HepG2 (cell line): ENCODE measurements around the gene DNAAF8. TPM values are rescaled to one million over a fixed set of nuclear protein-coding genes. Genes with fewer than 3 reads are reported as not detected.
A peak's percentile ranks its signal among the peaks of the same experiment; 100 is the strongest.

Source experiments
- AKAP8 ChIP-seq: sonication (generic); formaldehyde crosslinking; IDR thresholded peaks from 2 replicates; pipeline ENCODE4 v1.5.1; 2020; ENCODE audit warnings: mild to moderate bottlenecking, missing genetic modification reagents
- CHD4 ChIP-seq: fragments of 200-600 bp; sonication (generic); IDR thresholded peaks from 2 replicates; pipeline ENCODE4 v1.7.0; 2017; ENCODE audit warnings: mild to moderate bottlenecking, low read length, borderline replicate concordance
- FIP1L1 ChIP-seq: fragments of 200-400 bp; formaldehyde crosslinking; IDR thresholded peaks from 2 replicates; pipeline ENCODE4 v1.6.1; 2018; ENCODE audit warnings: low read depth, mild to moderate bottlenecking, low read length, moderate library complexity, borderline replicate concordance; ENCODE audit not compliant: insufficient read depth
- KDM6A ChIP-seq: IDR thresholded peaks from 2 replicates; pipeline ENCODE4 v1.6.1; 2016; ENCODE audit warnings: low read depth
- LCORL ChIP-seq, 2 experiments: fragments of 450-650 bp in 1 of 2; sonication (generic) in 1 of 2; formaldehyde crosslinking in 1 of 2; IDR thresholded peaks; 2 replicates each; pipeline versions ENCODE4 v1.5.0 to v1.6.1; 2017 to 2020; ENCODE audit warnings: antibody characterized with exemption in 1 of 2, missing genetic modification reagents in 1 of 2
- PHB2 ChIP-seq: fragments of 450-650 bp; IDR thresholded peaks from 2 replicates; pipeline ENCODE4 v1.6.1; 2018; ENCODE audit not compliant: partially characterized antibody
- PHF8 ChIP-seq: sonication (generic); formaldehyde crosslinking; IDR thresholded peaks from 2 replicates; pipeline ENCODE4 v1.5.0; 2020; ENCODE audit warnings: missing genetic modification reagents
- REST ChIP-seq, 2 experiments: IDR thresholded peaks; 2 replicates each; pipeline ENCODE4 v1.6.1; 2011 to 2012; ENCODE audit warnings: low read length in 2 of 2, borderline replicate concordance in 1 of 2, low read depth in 1 of 2, mild to moderate bottlenecking in 1 of 2, moderate library complexity in 1 of 2
- SKI ChIP-seq: fragments of 450-650 bp; IDR thresholded peaks from one replicate; pipeline ENCODE4 v1.6.1; 2018; ENCODE audit warnings: mild to moderate bottlenecking; ENCODE audit not compliant: partially characterized antibody
- SP4 ChIP-seq: sonication (generic); formaldehyde crosslinking; IDR thresholded peaks from 2 replicates; pipeline ENCODE4 v1.8.1; 2023; ENCODE audit warnings: mild to moderate bottlenecking, missing genetic modification reagents
- TBX2 ChIP-seq: sonication (generic); formaldehyde crosslinking; IDR thresholded peaks from 2 replicates; pipeline ENCODE4 v1.5.0; 2020; ENCODE audit warnings: missing genetic modification reagents, mild to moderate bottlenecking, borderline replicate concordance
- ZNF10 ChIP-seq: sonication (generic); formaldehyde crosslinking; IDR thresholded peaks from 2 replicates; pipeline ENCODE4 v1.4.0; 2020; ENCODE audit warnings: mild to moderate bottlenecking, low read depth, missing genetic modification reagents, borderline replicate concordance
- ZNF101 ChIP-seq: sonication (generic); formaldehyde crosslinking; IDR thresholded peaks from 2 replicates; pipeline ENCODE4 v1.4.0; 2020; ENCODE audit warnings: mild to moderate bottlenecking, low read depth, missing genetic modification reagents, borderline replicate concordance
- ZNF124 ChIP-seq: sonication (generic); formaldehyde crosslinking; IDR thresholded peaks from 2 replicates; pipeline ENCODE4 v1.4.0; 2020; ENCODE audit warnings: missing genetic modification reagents
- ZNF3 ChIP-seq: IDR thresholded peaks from 2 replicates; pipeline ENCODE4 v1.7.0; 2017; ENCODE audit warnings: inconsistent platforms
- ZNF317 ChIP-seq: sonication (generic); formaldehyde crosslinking; IDR thresholded peaks from 2 replicates; pipeline ENCODE4 v1.5.0; 2020; ENCODE audit warnings: mild to moderate bottlenecking, missing genetic modification reagents
- ZNF557 ChIP-seq: sonication (generic); formaldehyde crosslinking; IDR thresholded peaks from 2 replicates; pipeline ENCODE4 v1.4.0; 2020; ENCODE audit warnings: missing genetic modification reagents
- ZNF558 ChIP-seq: sonication (generic); formaldehyde crosslinking; IDR thresholded peaks from 2 replicates; pipeline ENCODE4 v1.9.0; 2022; ENCODE audit warnings: mild to moderate bottlenecking, missing genetic modification reagents, borderline replicate concordance
- ZNF562 ChIP-seq: sonication (generic); formaldehyde crosslinking; IDR thresholded peaks from 2 replicates; pipeline ENCODE4 v1.8.0; 2022; ENCODE audit warnings: missing genetic modification reagents, borderline replicate concordance
- ZNF615 ChIP-seq: sonication (generic); formaldehyde crosslinking; IDR thresholded peaks from 2 replicates; pipeline ENCODE4 v1.5.0; 2020; ENCODE audit warnings: mild to moderate bottlenecking, missing genetic modification reagents, borderline replicate concordance
- ZSCAN22 ChIP-seq: sonication (generic); formaldehyde crosslinking; IDR thresholded peaks from 2 replicates; pipeline ENCODE4 v1.4.0; 2020; ENCODE audit warnings: mild to moderate bottlenecking, missing genetic modification reagents
- polyA plus RNA-seq, 8 experiments: library from polyadenylated mRNA; depleted of rRNA in 3 of 8; stranded (reverse) in 7 of 8; unstranded in 1 of 8; fragments of >200 nt; fragmentation: Illumina TruSeq in 4 of 8; extraction: Trizol in 4 of 8; gene quantifications; 2 replicates each; pipeline versions ENCODE4 v1.2.1 to v1.2.3, GENCODE V29; 2011 to 2016; ENCODE audit warnings: low read depth in 4 of 8, missing spikeins in 1 of 8, mixed read lengths in 1 of 8; ENCODE audit not compliant: insufficient read depth in 1 of 8
- total RNA-seq, 5 experiments: library from RNA; depleted of rRNA; stranded (reverse); fragments of >200 nt; fragmentation: Illumina TruSeq; extraction: Trizol; gene quantifications; 2 replicates each; pipeline ENCODE4 v1.2.3, GENCODE V29; 2016; ENCODE audit warnings: low read depth in 1 of 5
- TF ChIP-seq, protein P1 (sequence below): sonication (generic); formaldehyde crosslinking; conservative IDR thresholded peaks from 2 replicates; pipeline ENCODE4 v1.4.0; 2020; ENCODE audit warnings: mild to moderate bottlenecking, missing genetic modification reagents, moderate library complexity
- TF ChIP-seq, protein P2 (sequence below): sonication (generic); formaldehyde crosslinking; IDR thresholded peaks from 2 replicates; pipeline ENCODE4 v1.5.1; 2020; ENCODE audit warnings: missing genetic modification reagents, mild to moderate bottlenecking, borderline replicate concordance

The DNAAF8 gene
- total and polyA plus RNA-seq, 2 of the 13 experiments (the other 11 are each of a cell fraction or from before 2014, with no cell fraction given), result 0.44 TPM; not detected in 1

DNA sequence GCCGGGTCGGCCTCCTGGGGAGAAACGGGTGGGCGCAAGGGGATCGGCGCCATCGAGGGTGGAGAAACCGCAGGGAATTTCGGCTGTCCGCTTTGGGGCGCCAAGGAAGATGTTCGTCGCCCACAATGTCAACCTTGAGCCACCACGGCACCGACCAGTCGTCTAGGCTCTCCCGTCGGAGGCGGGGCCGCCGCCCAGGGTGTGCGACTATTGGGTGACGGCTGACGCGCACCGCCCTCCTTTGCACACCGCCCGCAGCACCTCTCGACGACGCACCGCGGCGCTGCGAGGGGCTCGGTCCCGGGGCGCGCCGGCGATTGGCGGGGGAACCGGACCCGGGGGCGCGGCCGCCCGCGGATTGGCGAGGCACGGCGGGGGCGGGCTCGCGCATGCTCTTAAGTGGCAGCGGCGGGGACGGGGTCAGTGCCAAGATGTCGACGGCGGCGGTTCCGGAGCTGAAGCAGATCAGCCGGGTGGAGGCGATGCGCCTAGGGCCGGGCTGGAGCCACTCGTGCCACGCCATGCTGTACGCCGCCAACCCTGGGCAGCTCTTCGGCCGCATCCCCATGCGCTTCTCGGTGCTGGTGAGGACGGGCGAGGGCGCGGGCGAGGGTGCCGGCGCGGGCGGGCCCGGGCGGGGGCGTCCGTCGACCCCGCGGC is 40.9 kb upstream of the DNAAF8 start, which contains the start of gene NUDT16L1 (continued):
- TF ChIP-seq, protein P1, sequence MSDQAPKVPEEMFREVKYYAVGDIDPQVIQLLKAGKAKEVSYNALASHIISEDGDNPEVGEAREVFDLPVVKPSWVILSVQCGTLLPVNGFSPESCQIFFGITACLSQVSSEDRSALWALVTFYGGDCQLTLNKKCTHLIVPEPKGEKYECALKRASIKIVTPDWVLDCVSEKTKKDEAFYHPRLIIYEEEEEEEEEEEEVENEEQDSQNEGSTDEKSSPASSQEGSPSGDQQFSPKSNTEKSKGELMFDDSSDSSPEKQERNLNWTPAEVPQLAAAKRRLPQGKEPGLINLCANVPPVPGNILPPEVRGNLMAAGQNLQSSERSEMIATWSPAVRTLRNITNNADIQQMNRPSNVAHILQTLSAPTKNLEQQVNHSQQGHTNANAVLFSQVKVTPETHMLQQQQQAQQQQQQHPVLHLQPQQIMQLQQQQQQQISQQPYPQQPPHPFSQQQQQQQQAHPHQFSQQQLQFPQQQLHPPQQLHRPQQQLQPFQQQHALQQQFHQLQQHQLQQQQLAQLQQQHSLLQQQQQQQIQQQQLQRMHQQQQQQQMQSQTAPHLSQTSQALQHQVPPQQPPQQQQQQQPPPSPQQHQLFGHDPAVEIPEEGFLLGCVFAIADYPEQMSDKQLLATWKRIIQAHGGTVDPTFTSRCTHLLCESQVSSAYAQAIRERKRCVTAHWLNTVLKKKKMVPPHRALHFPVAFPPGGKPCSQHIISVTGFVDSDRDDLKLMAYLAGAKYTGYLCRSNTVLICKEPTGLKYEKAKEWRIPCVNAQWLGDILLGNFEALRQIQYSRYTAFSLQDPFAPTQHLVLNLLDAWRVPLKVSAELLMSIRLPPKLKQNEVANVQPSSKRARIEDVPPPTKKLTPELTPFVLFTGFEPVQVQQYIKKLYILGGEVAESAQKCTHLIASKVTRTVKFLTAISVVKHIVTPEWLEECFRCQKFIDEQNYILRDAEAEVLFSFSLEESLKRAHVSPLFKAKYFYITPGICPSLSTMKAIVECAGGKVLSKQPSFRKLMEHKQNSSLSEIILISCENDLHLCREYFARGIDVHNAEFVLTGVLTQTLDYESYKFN (CRISPR knock-in tag), result no peak; the same call in 1 of the 2 replicates
- peak; percentile 61 for TF ChIP-seq SKI
- no peak for TF ChIP-seq CHD4
- no peak for TF ChIP-seq KDM6A (CRISPR knock-in tag)
- TF ChIP-seq ZNF124 (CRISPR knock-in tag), result no peak
- TF ChIP-seq ZNF562 (CRISPR knock-in tag), result no peak
- TF ChIP-seq FIP1L1, result no peak
- TF ChIP-seq ZSCAN22 (CRISPR knock-in tag), result no peak
- TF ChIP-seq REST (IDR thresholded peaks at IDR 0.05; ENCODE audit: borderline replicate concordance in 1 of 2, low read depth in 1 of 2, low read length in 2 of 2), result no peak
- TF ChIP-seq SP4 (CRISPR knock-in tag), result peak; percentile 94
- peak; percentile 35 for TF ChIP-seq TBX2
- no peak for TF ChIP-seq ZNF317 (CRISPR knock-in tag)
- TF ChIP-seq ZNF10 (CRISPR knock-in tag), result no peak
- TF ChIP-seq, protein P2, sequence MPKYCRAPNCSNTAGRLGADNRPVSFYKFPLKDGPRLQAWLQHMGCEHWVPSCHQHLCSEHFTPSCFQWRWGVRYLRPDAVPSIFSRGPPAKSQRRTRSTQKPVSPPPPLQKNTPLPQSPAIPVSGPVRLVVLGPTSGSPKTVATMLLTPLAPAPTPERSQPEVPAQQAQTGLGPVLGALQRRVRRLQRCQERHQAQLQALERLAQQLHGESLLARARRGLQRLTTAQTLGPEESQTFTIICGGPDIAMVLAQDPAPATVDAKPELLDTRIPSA (CRISPR knock-in tag), result no peak; the same call in 1 of the 2 replicates
- peak; percentile 99; the same call in 1 of the 2 replicates for TF ChIP-seq AKAP8 (CRISPR knock-in tag)
- TF ChIP-seq LCORL (IDR thresholded peaks at IDR 0.05), result no peak
- no peak for TF ChIP-seq LCORL (CRISPR knock-in tag; IDR thresholded peaks at IDR 0.05)
- TF ChIP-seq PHF8 (CRISPR knock-in tag), result peak; percentile 78
- TF ChIP-seq PHB2, result no peak
- TF ChIP-seq ZNF615 (CRISPR knock-in tag), result no peak
- TF ChIP-seq ZNF3 (CRISPR knock-in tag), result no peak
- no peak for TF ChIP-seq ZNF557
- TF ChIP-seq ZNF101 (CRISPR knock-in tag), result no peak
- peak; percentile 27; the same call in 1 of the 2 replicates for TF ChIP-seq ZNF558 (CRISPR knock-in tag)
